HFFc6 (cell line): ENCODE data around the gene MAD1L1. TPM values are rescaled to one million over a fixed set of nuclear protein-coding genes. Genes with fewer than 3 reads are reported as not detected.

Source experiments
- DNase-seq: peaks from one replicate; pipeline ENCODE4 v3.0.0-alpha.2; 2018
- H3K27ac Mint-ChIP-seq: 2 replicates; pipeline ENCODE4 v1.8.0; 2020; ENCODE audit warnings: mild to moderate bottlenecking, mixed read lengths
- H3K27me3 Mint-ChIP-seq: 2 replicates; pipeline ENCODE4 v1.8.0; 2021; ENCODE audit warnings: mild to moderate bottlenecking, moderate library complexity, mixed read lengths; ENCODE audit not compliant: insufficient read depth
- H3K36me3 Mint-ChIP-seq: 2 replicates; pipeline ENCODE4 v1.8.0; 2021; ENCODE audit warnings: low read depth, mixed read lengths
- H3K4me1 Mint-ChIP-seq: 2 replicates; pipeline ENCODE4 v1.8.0; 2020; ENCODE audit warnings: low read depth, mixed read lengths
- H3K4me3 Mint-ChIP-seq: 2 replicates; pipeline ENCODE4 v1.8.0; 2020; ENCODE audit warnings: mild to moderate bottlenecking, moderate library complexity, mixed read lengths
- H3K9me3 Mint-ChIP-seq: 2 replicates; pipeline ENCODE4 v1.8.0; 2020; ENCODE audit warnings: mild to moderate bottlenecking, mixed read lengths
- CTCF ChIP-seq: fragments of 200-600 bp; sonication (generic); IDR thresholded peaks from 2 replicates; pipeline ENCODE4 v1.5.0; 2021; ENCODE audit warnings: antibody characterized with exemption, mild to moderate bottlenecking
- total RNA-seq, 6 experiments: library from RNA; stranded (reverse); fragmentation: NEBNext Ultra II Directional; extraction: Animal tissue kit (Norgen Biotek cat#: 25700); gene quantifications; 2 replicates in 1 of 6; 3 replicates in 5 of 6; pipeline ENCODE4 v1.2.3, GENCODE V29; 2021

The MAD1L1 gene
- total RNA-seq, 6 experiments from 2014 or later, result 34.6 to 44.8 (median 40.2) TPM

- peaks cover 12% of the 10 kb centered on the region for H3K36me3 Mint-ChIP-seq
- peaks cover 8% of the 10 kb centered on the region for H3K4me1 Mint-ChIP-seq
- H3K9me3 Mint-ChIP-seq, result no peaks in the 10 kb centered on the region
- H3K27ac Mint-ChIP-seq, result 0 out of 2 replicates have a peak overlapping the region, but pooled peaks have one; percentile 24
- no peak for TF ChIP-seq CTCF
- no peak for DNase-seq
- no peaks in the 10 kb centered on the region for H3K27me3 Mint-ChIP-seq
- no peak overlapping the region for H3K4me3 Mint-ChIP-seq
Measured at GRCh38 chr7:2209961-2210323, 22.8 kb downstream of the MAD1L1 start.

- H3K36me3 Mint-ChIP-seq, result peaks cover 12% of the 10 kb centered on the region
Measured at GRCh38 chr7:2209146-2209960, 23.4 kb downstream of the MAD1L1 start.

DNA sequence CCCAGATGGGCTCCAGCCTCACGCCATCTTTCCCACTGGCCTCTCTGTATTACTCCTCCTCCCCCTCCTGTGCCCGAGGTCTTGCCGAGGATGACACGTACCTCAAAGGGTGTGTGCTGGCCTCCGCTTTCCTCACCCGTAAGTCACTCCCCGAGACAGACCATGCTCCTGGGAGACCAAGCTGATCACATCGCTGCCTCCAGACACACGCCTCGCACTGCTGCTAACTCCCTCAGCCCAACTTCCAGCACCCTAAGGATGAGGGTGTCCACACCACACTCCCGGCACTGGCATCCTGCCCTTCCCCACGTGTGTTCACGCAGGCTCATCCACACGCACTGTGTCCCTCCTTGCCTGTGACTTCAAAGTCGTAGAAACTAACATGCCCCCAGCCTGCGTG, 24.0 kb downstream of the MAD1L1 start:
- H3K4me3 Mint-ChIP-seq, result no peak overlapping the region
- no peak for DNase-seq
- no peaks in the 10 kb centered on the region for H3K9me3 Mint-ChIP-seq
- peaks cover 20% of the 10 kb centered on the region for H3K4me1 Mint-ChIP-seq
- no peak for TF ChIP-seq CTCF
- no peak overlapping the region; the same call in 1 of the 2 replicates for H3K27ac Mint-ChIP-seq
- H3K27me3 Mint-ChIP-seq, result no peaks in the 10 kb centered on the region
- H3K36me3 Mint-ChIP-seq, result peaks cover 7% of the 10 kb centered on the region

More at GRCh38 chr7:2209146-2209960, 23.4 kb downstream of the MAD1L1 start:
- peak overlapping the region; percentile 24; the same call in 1 of the 2 replicates for H3K27ac Mint-ChIP-seq
- H3K27me3 Mint-ChIP-seq, result no peaks in the 10 kb centered on the region
- DNase-seq, result peak; percentile 41
- no peaks in the 10 kb centered on the region for H3K9me3 Mint-ChIP-seq
- peak; percentile 89 for TF ChIP-seq CTCF
- H3K4me3 Mint-ChIP-seq, result no peak overlapping the region
- peaks cover 14% of the 10 kb centered on the region for H3K4me1 Mint-ChIP-seq

- Mint-ChIP-seq H3K4me3 (no peak overlapping the region), H3K27me3 (no peaks in the 10 kb centered on the region), H3K9me3 (no peaks in the 10 kb centered on the region), H3K27ac (0 out of 2 replicates have a peak overlapping the region, but pooled peaks have one; percentile 8), H3K4me1 (peaks cover 20% of the 10 kb centered on the region), H3K36me3 (no peaks in the 10 kb centered on the region)
- TF ChIP-seq CTCF, result no peak
- DNase-seq, result no peak
Measured at GRCh38 chr7:2205036-2205780, 27.5 kb downstream of the MAD1L1 start.

- no peak for TF ChIP-seq CTCF
- Mint-ChIP-seq H3K27me3 (no peaks in the 10 kb centered on the region; the same call in 1 of the 2 replicates), H3K9me3 (no peaks in the 10 kb centered on the region), H3K4me3 (no peak overlapping the region), H3K4me1 (peaks cover 20% of the 10 kb centered on the region), H3K36me3 (no peaks in the 10 kb centered on the region), H3K27ac (0 out of 2 replicates have a peak overlapping the region, but pooled peaks have one; percentile 29)
- no peak for DNase-seq
Measured at GRCh38 chr7:2204446-2204845, 28.3 kb downstream of the MAD1L1 start.
